HG02759 (cell line): ENCODE data around the gene KRT14.
"Not testable (repeated sequence)": the region's sequence is repeated elsewhere in the genome, so short reads cannot be mapped to it uniquely, and the experiment has no call there.

ENCODE experiments used
- ATAC-seq: cut with Tn5 transposase; IDR thresholded peaks from one replicate; pipeline ENCODE4 v1.9.1; 2021; ENCODE audit warnings: mild to moderate bottlenecking, moderate library complexity; ENCODE audit not compliant: unreplicated experiment

The KRT14 gene

DNA sequence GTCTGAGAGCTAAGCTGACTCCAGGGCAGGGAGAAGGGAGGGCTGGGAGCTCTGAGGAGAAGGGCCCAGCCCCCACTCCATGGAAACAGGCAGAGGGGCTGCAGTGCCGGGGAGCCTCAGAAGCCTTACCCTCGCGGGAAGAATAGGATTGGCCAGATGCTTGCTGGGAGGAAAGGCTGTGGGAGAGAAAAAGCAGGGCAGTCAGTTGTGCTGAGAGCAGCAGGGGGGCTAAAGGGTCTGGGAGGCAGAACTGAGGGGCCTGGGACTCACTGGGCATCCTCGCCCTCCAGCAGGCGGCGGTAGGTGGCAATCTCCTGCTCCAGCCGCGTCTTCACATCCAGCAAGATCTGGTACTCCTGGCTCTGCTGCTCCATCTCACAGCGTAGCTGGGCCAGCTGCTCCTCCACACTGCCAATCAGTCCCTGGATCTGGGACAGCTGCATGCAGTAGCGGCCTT lies 23.4 kb upstream of the KRT14 start:
- ATAC-seq, result not testable (repeated sequence)

GRCh38 chr17:41606930-41607329 lies 20.2 kb upstream of the KRT14 start:
- not testable (repeated sequence) for ATAC-seq

DNA sequence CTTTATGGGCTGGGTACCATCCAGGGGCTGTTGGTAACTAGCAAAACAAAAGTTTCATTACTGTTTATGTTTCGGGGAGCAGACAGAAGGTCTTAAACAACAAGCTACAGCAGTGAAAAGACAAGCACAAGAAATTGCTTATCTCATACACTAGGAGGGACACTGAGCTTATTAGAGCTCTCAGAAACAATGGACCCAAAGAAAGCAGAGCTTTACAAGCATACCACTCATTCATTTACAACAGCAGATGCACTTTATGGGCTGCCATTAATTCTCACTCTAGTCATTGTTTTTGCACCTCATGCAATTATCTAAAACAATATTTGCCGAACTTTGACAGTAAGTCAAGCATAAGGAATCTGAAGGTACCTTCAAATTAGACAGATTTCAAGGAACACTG lies 15.8 kb upstream of the KRT14 start:
- no peak for ATAC-seq

DNA sequence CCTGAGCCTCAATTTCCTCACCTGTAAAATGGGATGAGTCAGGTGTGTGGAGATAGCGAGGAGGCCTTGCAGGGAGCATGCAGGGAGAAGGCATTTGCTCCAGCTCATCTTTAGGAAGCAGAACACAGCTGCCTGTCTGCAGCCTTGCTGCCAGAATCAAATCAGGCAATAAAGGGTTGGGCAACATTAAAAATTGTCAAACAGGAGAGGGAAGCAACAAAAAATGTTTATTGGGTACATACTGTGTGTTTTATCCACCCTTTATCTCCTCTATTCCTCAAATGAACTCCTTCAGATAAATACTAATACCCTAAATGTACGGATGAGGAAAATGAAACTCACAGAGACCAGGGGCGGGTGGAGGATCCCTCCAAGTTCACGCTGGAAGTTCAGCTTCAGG lies 13.6 kb upstream of the KRT14 start:
- ATAC-seq, result no peak

GRCh38 chr17:41599680-41600079 lies 13.0 kb upstream of the KRT14 start:
- ATAC-seq, result no peak

GRCh38 chr17:41595585-41595984 lies 8.9 kb upstream of the KRT14 start:
- no peak for ATAC-seq

- ATAC-seq, result no peak
Observed at GRCh38 chr17:41594363-41594915, 7.7 kb upstream of the KRT14 start.

DNA sequence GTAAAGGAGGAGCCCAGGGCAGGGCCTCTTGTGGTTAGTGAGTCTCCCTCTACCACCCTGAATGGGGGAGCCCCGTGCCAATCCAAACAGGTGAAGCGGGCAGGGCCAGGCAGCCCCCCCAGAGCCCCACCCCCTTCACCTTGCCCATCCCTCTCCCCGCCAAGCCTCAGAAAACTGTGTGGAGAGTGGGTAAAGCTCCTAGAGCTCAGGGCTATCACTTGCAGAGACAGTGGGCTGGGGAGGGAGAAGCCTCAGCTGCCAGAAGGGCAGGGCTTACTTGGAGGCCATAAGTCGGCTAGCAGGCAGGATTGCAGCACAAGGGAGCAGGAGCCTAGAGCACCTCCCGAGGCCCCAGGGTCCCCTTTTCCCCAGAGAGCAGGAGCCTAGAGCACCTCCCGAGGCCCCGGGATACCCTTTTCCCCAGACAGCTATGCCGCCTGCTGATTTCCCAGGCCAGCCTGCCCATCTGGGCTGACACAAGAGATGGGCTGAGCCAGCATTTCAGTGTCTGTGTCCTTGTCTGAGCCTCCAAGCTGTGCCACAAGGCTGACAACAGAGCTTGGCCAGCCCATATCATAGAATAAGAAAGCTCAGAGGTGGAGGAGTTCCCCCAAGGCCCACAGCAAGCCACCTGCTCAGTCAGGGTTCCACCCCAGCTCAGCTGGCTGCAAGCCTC lies 6.7 kb upstream of the KRT14 start:
- no peak for ATAC-seq

DNA sequence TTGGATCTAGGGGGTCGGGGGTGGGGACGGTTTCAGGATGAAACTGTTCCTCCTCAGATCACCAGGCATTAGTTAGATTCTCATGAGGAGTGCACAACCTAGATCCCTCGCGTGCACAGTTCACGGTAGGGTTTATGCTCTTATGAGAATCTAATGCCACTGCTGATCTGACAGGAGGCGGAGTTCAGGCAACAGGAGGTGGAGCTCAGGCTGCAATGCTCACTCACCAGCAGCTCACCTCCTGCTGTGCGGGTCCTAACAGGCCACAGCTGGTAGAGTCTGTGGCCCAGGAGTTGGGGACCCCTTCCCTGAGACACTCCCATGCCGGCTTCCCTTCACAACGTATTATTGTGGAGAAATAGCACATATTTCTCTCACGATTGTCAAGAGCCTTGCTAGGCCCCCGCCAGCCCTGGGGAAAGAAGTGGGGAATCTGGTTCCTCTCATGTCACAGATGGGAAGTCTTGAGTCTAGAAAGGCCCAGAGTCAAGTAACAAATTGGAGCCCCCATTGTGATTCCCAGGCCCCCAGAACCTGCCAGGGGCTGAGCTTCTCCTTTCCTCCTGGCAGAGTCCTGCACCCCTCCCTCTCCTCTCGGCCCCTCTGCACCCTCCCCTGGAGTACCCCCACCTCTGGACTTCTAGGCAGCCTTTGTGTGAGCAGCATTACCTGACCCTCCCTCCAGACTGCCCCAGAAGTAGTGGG lies 6.1 kb upstream of the KRT14 start:
- ATAC-seq, result no peak

- no peak for ATAC-seq
Observed at GRCh38 chr17:41589301-41589700, 2.6 kb upstream of the KRT14 start.

DNA sequence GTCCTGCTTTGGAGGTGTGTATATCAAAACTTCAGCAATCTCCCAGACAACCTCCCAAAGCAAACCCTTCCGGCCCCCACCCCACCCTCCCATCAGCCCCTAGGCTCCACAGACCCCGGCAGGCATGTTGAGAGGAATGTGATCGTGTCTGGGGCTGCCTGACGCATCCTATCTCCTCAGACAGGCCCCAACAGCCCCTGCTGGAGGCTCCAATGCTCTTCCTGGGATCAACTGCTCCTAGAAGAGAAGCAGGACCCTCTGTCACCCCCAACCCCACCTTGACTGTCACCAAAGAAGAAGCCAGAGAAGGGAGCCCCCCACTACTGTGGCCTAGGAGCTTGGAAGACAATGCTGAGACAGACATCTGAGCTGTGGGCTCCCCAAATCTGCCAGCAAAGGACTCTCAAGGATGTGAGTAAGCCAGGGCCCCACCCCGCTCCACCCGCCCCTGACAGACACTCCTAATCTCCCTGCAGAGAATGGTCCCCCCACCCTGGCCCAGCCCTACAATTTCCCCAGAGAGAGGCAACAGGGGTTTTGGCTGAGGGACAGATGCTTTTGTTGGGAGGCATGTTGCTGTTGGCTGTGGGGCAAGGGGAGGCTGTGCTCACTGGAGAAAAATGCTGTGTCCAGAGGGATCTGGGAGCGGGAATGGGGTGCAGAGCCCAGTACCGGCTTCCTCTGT lies 1.6 kb upstream of the KRT14 start:
- ATAC-seq, result no peak

DNA sequence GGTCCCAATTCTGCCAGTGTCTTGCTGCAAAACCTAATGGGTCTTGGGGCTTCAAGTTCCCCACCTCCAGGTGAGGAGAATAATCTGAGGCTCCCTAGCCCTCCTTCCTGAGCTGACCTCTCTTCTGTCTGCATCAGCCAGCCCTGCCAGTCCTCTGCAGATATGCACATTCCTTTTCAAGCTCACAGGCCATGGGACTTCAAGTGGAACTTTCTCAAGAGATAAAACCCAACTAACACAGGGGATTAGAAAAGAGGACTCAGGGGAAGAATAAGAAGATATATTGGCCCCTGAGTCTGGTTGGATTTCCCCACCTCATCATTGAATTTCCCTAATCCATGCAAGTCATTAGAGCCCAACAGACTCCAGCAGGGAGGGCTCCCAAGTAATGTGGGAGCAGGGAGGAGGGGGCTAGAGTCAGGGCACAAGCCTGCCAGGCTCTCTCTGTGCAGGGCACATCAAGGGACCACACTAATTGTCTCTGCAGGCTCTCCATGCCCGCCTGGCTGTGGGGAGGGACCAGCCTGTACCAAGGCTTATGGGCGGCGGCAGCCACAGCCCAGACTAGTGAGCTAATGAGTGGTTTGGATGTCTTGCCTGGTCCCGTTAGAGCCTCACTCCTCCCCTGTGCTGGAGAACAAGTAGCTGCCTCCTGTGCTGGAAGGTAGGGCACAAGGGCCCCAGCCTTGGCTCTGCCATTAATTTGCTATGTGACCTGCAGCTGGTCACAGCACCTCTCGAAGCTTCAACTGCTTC lies 1.2 kb downstream of the KRT14 start:
- no peak for ATAC-seq

DNA sequence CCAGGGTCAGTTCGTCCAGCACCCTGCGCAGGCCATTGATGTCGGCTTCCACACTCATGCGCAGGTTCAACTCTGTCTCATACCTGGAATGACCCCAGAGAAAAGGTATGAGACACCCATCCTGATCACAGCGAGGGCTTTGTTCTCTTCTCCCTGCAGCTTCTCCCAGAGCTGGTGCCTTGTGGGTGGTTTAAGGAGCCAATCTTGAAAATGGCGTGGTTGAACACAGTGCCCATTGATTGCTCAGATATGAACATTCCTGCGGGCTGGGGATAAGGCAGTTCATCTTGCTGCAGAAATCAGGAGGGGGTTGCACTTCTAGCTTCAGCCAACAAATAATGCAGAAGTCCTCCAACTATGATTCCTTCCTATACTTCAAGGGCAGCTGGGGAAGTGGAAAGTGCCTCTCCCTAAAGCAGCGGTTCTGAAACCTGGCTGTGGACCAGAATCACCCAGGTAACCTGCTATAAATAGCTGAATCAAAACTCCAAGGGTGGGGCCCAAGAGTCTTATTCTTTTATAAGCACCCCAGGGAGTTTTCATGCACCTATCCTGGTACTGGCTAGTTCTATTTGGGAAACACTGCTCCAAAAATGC lies 2.3 kb downstream of the KRT14 start:
- not testable (repeated sequence) for ATAC-seq

GRCh38 chr17:41583137-41584127 lies 3.3 kb downstream of the KRT14 start:
- no peak for ATAC-seq

- ATAC-seq, result not testable (repeated sequence)
Observed at GRCh38 chr17:41582061-41582968, 4.4 kb downstream of the KRT14 start.

GRCh38 chr17:41581366-41582060 lies 5.2 kb downstream of the KRT14 start:
- no peak for ATAC-seq

GRCh38 chr17:41580687-41581365 lies 5.9 kb downstream of the KRT14 start:
- ATAC-seq, result no peak
